ENCODE data around the gene CCDC73. TPM values are rescaled to one million over a fixed set of nuclear protein-coding genes. Genes with fewer than 3 reads are reported as not detected.

The CCDC73 gene
- total RNA-seq, 4 donors from 2014 or later = 0.21 to 3.3 (median 0.59) TPM

GRCh38 chr11:32698579-32698978 lies 95.9 kb downstream of the CCDC73 start:
- Histone ChIP-seq H3K4me1 (no peaks in the 10 kb centered on the region), H3K36me3 (no peaks in the 10 kb centered on the region), H3K27me3 (no peaks in the 10 kb centered on the region), H3K4me3 (no peak overlapping the region), H3K27ac (no peak overlapping the region), H3K9me3 (no peaks in the 10 kb centered on the region)
- TF ChIP-seq POLR2A (IDR thresholded peaks at IDR 0.05) (no peak), EP300 (IDR thresholded peaks at IDR 0.05) (no peak), CTCF (IDR thresholded peaks at IDR 0.05) (no peak)
- 54 to 63% methylated on average over 2 of the region's 2 CpGs for WGBS, 2 donors
- no peak for DNase-seq (ENCODE audit: low spot score in 2 of 2)

GRCh38 chr11:32671051-32671450 lies 123.4 kb downstream of the CCDC73 start:
- no peaks in the 10 kb centered on the region for H3K36me3 ChIP-seq
- H3K27me3 ChIP-seq = no peaks in the 10 kb centered on the region
- H3K4me3 ChIP-seq = no peak overlapping the region
- no peak overlapping the region for H3K27ac ChIP-seq
- H3K9me3 ChIP-seq = peaks cover 0 to 17% (median 0%) of the 10 kb centered on the region in 4 donors
- no peaks in the 10 kb centered on the region for H3K4me1 ChIP-seq
- no peak for DNase-seq (ENCODE audit: low spot score in 2 of 2)
- TF ChIP-seq POLR2A (IDR thresholded peaks at IDR 0.05) (no peak), CTCF (IDR thresholded peaks at IDR 0.05) (no peak)
- 47 to 71% methylated on average over 1 of the region's 1 CpG for whole genome bisulfite sequencing, 2 donors

GRCh38 chr11:32659672-32660071 lies 134.8 kb downstream of the CCDC73 start:
- no peaks in the 10 kb centered on the region for H3K27me3 ChIP-seq
- 82 to 84% methylated on average over 2 of the region's 2 CpGs for WGBS, 2 donors
- no peak for TF ChIP-seq CTCF (IDR thresholded peaks at IDR 0.05)
- TF ChIP-seq EP300 (IDR thresholded peaks at IDR 0.05) = no peak
- TF ChIP-seq POLR2A (IDR thresholded peaks at IDR 0.05) = no peak
- H3K4me3 ChIP-seq = no peak overlapping the region
- no peaks in the 10 kb centered on the region for H3K9me3 ChIP-seq
- no peaks in the 10 kb centered on the region for H3K36me3 ChIP-seq
- no peak for DNase-seq (ENCODE audit: low spot score in 2 of 2)
- H3K27ac ChIP-seq = no peak overlapping the region
- H3K4me1 ChIP-seq = no peaks in the 10 kb centered on the region

- WGBS, 2 donors = 65 to 86% methylated on average over 2 of the region's 2 CpGs
- Histone ChIP-seq H3K27me3 (no peaks in the 10 kb centered on the region), H3K4me1 (no peaks in the 10 kb centered on the region), H3K36me3 (no peaks in the 10 kb centered on the region), H3K9me3 (no peaks in the 10 kb centered on the region), H3K4me3 (no peak overlapping the region), H3K27ac (no peak overlapping the region)
- no peak for DNase-seq (ENCODE audit: low spot score in 2 of 2)
- TF ChIP-seq POLR2A (IDR thresholded peaks at IDR 0.05) (no peak), EP300 (IDR thresholded peaks at IDR 0.05) (no peak), CTCF (IDR thresholded peaks at IDR 0.05) (no peak)
Measured at GRCh38 chr11:32658639-32659406, 135.6 kb downstream of the CCDC73 start.

- H3K4me1 ChIP-seq = no peaks in the 10 kb centered on the region
- 47 to 66% methylated on average over 1 of the region's 1 CpG for WGBS, 2 donors
- TF ChIP-seq EP300 (IDR thresholded peaks at IDR 0.05) = no peak
- TF ChIP-seq CTCF (IDR thresholded peaks at IDR 0.05) = no peak
- no peak for TF ChIP-seq POLR2A (IDR thresholded peaks at IDR 0.05)
- no peak overlapping the region for H3K27ac ChIP-seq
- H3K4me3 ChIP-seq = no peak overlapping the region
- no peaks in the 10 kb centered on the region for H3K36me3 ChIP-seq
- DNase-seq (ENCODE audit: low spot score in 2 of 2) = no peak
- H3K27me3 ChIP-seq = no peaks in the 10 kb centered on the region
- H3K9me3 ChIP-seq = no peaks in the 10 kb centered on the region
Measured at GRCh38 chr11:32643526-32643925, 150.9 kb downstream of the CCDC73 start.

All from tibial nerve (tissue), 4 donors.